SJSA1 (cell line): Measurements from ENCODE around the gene MAPK11. TPM values are rescaled to one million over a fixed set of nuclear protein-coding genes. Genes with fewer than 3 reads are reported as not detected.

Experiments used
- DNase-seq, 2 experiments: peaks; one replicate each; pipeline ENCODE4 v3.0.0-alpha.2; 2015 to 2020; ENCODE audit warnings: low spot score in 2 of 2, low read depth in 1 of 2
- H3K27ac ChIP-seq: fragments of 250-450 bp; sonication (Bioruptor Pico); 2 replicates; pipeline ENCODE4 v1.5.1; 2020; ENCODE audit warnings: mild to moderate bottlenecking, moderate library complexity
- H3K27me3 ChIP-seq: fragments of 250-450 bp; sonication (Bioruptor Pico); replicated peaks from 2 replicates; pipeline ENCODE4 v1.5.1; 2020; ENCODE audit warnings: mild to moderate bottlenecking, moderate library complexity
- H3K36me3 ChIP-seq: fragments of 250-450 bp; sonication (Bioruptor Pico); 2 replicates; pipeline ENCODE4 v1.5.1; 2020; ENCODE audit warnings: mild to moderate bottlenecking
- H3K4me1 ChIP-seq: fragments of 250-450 bp; sonication (Bioruptor Pico); replicated peaks from 2 replicates; pipeline ENCODE4 v1.6.1; 2021; ENCODE audit warnings: mild to moderate bottlenecking
- H3K4me3 ChIP-seq: fragments of 250-450 bp; sonication (Bioruptor Pico); 2 replicates; pipeline ENCODE4 v1.5.1; 2020; ENCODE audit warnings: mild to moderate bottlenecking
- H3K9me3 ChIP-seq: fragments of 250-450 bp; sonication (Bioruptor Pico); replicated peaks from 2 replicates; pipeline ENCODE4 v1.5.1; 2020; ENCODE audit warnings: mild to moderate bottlenecking
- total RNA-seq: library from RNA; depleted of rRNA; stranded (reverse); fragments of >200 nt; shearing (Covaris generic); gene quantifications from 2 replicates; pipeline ENCODE4 v1.2.3, GENCODE V29; 2014; rRNA removed

MAPK11 gene
- total RNA-seq, 1 experiment from 2014 or later: 2.2 TPM

GRCh38 chr22:50216684-50217520, 53.3 kb downstream of the MAPK11 start:
- Histone ChIP-seq H3K4me3 (no peak overlapping the region), H3K4me1 (no peaks in the 10 kb centered on the region), H3K9me3 (no peaks in the 10 kb centered on the region), H3K27me3 (no peaks in the 10 kb centered on the region), H3K27ac (no peak overlapping the region), H3K36me3 (peaks cover 87% of the 10 kb centered on the region)
- DNase-seq: no peak

- H3K27ac ChIP-seq: no peak overlapping the region
- H3K36me3 ChIP-seq: peaks cover 86% of the 10 kb centered on the region
- H3K27me3 ChIP-seq: no peaks in the 10 kb centered on the region
- no peaks in the 10 kb centered on the region for H3K4me1 ChIP-seq
- DNase-seq: no peak
- H3K4me3 ChIP-seq: no peak overlapping the region
- H3K9me3 ChIP-seq: no peaks in the 10 kb centered on the region
These were observed 54.0 kb downstream of the MAPK11 start for GRCh38 chr22:50216055-50216683.

- H3K4me3 ChIP-seq: no peak overlapping the region
- no peak overlapping the region for H3K27ac ChIP-seq
- H3K4me1 ChIP-seq: no peaks in the 10 kb centered on the region
- peaks cover 90% of the 10 kb centered on the region for H3K36me3 ChIP-seq
- no peak for DNase-seq
- no peaks in the 10 kb centered on the region for H3K27me3 ChIP-seq
- H3K9me3 ChIP-seq: no peaks in the 10 kb centered on the region
These were observed 54.7 kb downstream of the MAPK11 start for GRCh38 chr22:50215297-50216054.

Other genes with a start within 250 kb of the MAPK11 start
- gene TTLL8, start 212.1 kb downstream of the MAPK11 start, total RNA-seq: not detected in 2 replicates
- gene MLC1, start 185.0 kb downstream of the MAPK11 start, total RNA-seq: 0.03 and 0.38 TPM in 2 replicates
- gene MOV10L1, start 180.4 kb downstream of the MAPK11 start, total RNA-seq: 0.97 and 1.7 TPM in 2 replicates
- gene PANX2, start 99.6 kb downstream of the MAPK11 start, total RNA-seq: 0.13 and 0.58 TPM in 2 replicates
- gene TRABD, start 84.5 kb downstream of the MAPK11 start, total RNA-seq: 27.0 and 29.1 TPM in 2 replicates
- gene SELENOO, start 69.4 kb downstream of the MAPK11 start, total RNA-seq: 16.1 and 25.1 TPM in 2 replicates
- gene TUBGCP6, start 25.4 kb downstream of the MAPK11 start, total RNA-seq: 17.4 and 25.0 TPM in 2 replicates
- gene HDAC10, start 19.1 kb downstream of the MAPK11 start, total RNA-seq: 15.4 and 30.4 TPM in 2 replicates
- gene MAPK12, start 8.7 kb downstream of the MAPK11 start, total RNA-seq: 1.9 and 4.8 TPM in 2 replicates
- 45.9 and 61.7 TPM in 2 replicates for gene PLXNB2, start 37.3 kb upstream of the MAPK11 start, total RNA-seq
- 0.06 and 0.47 TPM in 2 replicates for gene DENND6B, start 56.6 kb upstream of the MAPK11 start, total RNA-seq
- 62.1 and 69.7 TPM in 2 replicates for gene PPP6R2, start 72.9 kb upstream of the MAPK11 start, total RNA-seq
- 77.0 and 87.9 TPM in 2 replicates for gene SBF1, start 204.7 kb upstream of the MAPK11 start, total RNA-seq
- gene ADM2, start 211.2 kb upstream of the MAPK11 start, total RNA-seq: 0.05 TPM in 1 of 2 replicates, not detected in the other
- gene MIOX, start 216.5 kb upstream of the MAPK11 start, total RNA-seq: not detected in 2 replicates
- gene LMF2, start 237.3 kb upstream of the MAPK11 start, total RNA-seq: 34.7 and 53.5 TPM in 2 replicates
- 106 and 113 TPM in 2 replicates for gene NCAPH2, start 237.8 kb upstream of the MAPK11 start, total RNA-seq